Measurements from ENCODE around the gene SMG5. TPM values are rescaled to one million over a fixed set of nuclear protein-coding genes. Genes with fewer than 3 reads are reported as not detected.

The SMG5 gene
- total RNA-seq, 4 donors from 2014 or later = 57.2 to 89.0 (median 76.1) TPM

DNA sequence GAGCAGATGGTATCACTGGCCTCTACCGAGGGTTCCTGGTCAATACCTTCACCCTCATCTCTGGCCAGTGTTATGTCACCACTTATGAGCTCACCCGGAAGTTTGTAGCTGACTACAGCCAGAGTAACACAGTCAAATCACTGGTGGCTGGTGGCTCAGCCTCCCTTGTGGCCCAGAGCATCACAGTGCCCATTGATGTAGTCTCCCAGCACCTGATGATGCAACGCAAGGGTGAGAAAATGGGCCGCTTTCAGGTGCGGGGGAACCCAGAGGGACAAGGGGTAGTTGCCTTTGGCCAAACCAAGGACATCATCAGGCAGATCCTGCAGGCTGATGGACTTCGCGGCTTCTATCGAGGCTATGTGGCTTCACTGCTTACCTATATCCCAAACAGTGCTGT, 82.6 kb downstream of the SMG5 start:
- DNase-seq = no peak

More for the DNA sequence above, 82.6 kb downstream of the SMG5 start:
- H3K4me3 ChIP-seq (replicated peaks in 1 of 3) = no peak overlapping the region
- no peaks in the 10 kb centered on the region for H3K9me3 ChIP-seq
- peaks cover 6 to 10% of the 10 kb centered on the region in 2 donors for H3K36me3 ChIP-seq
- intact Hi-C loops (cut with DNase I) = no loop called here
- WGBS, 2 donors = 94 to 96% methylated on average over 5 to 8 of the region's 8 CpGs
- no peak for TF ChIP-seq POLR2A (IDR thresholded peaks at IDR 0.05)
- TF ChIP-seq, protein P1, sequence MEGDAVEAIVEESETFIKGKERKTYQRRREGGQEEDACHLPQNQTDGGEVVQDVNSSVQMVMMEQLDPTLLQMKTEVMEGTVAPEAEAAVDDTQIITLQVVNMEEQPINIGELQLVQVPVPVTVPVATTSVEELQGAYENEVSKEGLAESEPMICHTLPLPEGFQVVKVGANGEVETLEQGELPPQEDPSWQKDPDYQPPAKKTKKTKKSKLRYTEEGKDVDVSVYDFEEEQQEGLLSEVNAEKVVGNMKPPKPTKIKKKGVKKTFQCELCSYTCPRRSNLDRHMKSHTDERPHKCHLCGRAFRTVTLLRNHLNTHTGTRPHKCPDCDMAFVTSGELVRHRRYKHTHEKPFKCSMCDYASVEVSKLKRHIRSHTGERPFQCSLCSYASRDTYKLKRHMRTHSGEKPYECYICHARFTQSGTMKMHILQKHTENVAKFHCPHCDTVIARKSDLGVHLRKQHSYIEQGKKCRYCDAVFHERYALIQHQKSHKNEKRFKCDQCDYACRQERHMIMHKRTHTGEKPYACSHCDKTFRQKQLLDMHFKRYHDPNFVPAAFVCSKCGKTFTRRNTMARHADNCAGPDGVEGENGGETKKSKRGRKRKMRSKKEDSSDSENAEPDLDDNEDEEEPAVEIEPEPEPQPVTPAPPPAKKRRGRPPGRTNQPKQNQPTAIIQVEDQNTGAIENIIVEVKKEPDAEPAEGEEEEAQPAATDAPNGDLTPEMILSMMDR (IDR thresholded peaks at IDR 0.05) = no peak
- H3K4me1 ChIP-seq = peaks cover 3 to 9% of the 10 kb centered on the region in 2 donors
- no peak overlapping the region for H3K27ac ChIP-seq
- H3K27me3 ChIP-seq = no peaks in the 10 kb centered on the region

Other genes starting within 250 kb of the SMG5 start
- gene UBQLN4, start 229.0 kb downstream of the SMG5 start, total RNA-seq = 10 to 100 TPM; 10.8 to 18.8 (median 16.9) TPM
- gene LAMTOR2, start 228.0 kb downstream of the SMG5 start, total RNA-seq = 10 to 100 TPM; 14.7 to 76.8 (median 41.1) TPM
- gene RAB25, start 221.7 kb downstream of the SMG5 start, total RNA-seq = 10 to 100 TPM; 65.9 to 88.0 (median 74.1) TPM
- 1 to 10 TPM in 1 of 4 donors, under 1 TPM in 3; 0.17 to 1.8 (median 0.33) TPM for gene MEX3A, start 200.4 kb downstream of the SMG5 start, total RNA-seq
- 100 to 1,000 TPM; 235 to 412 (median 327) TPM for gene LMNA, start 168.1 kb downstream of the SMG5 start, total RNA-seq
- 10 to 100 TPM; 21.5 to 50.8 (median 37.5) TPM for gene SEMA4A, start 129.2 kb downstream of the SMG5 start, total RNA-seq
- gene SLC25A44, start 88.7 kb downstream of the SMG5 start, total RNA-seq = 10 to 100 TPM; 14.5 to 19.7 (median 17.7) TPM
- 100 to 1,000 TPM in 3 of 4 donors, 10 to 100 TPM in 1; 73.6 to 121 (median 107) TPM for gene PMF1, start 69.8 kb downstream of the SMG5 start, total RNA-seq
- 1 to 10 TPM in 3 of 4 donors, not detected in 1; 1.0 to 4.4 (median 1.3) TPM for gene BGLAP, start 40.6 kb downstream of the SMG5 start, total RNA-seq
- 1 to 10 TPM in 2 of 4 donors, under 1 TPM in 2; 0.63 to 2.3 (median 1.3) TPM for gene PAQR6, start 34.8 kb downstream of the SMG5 start, total RNA-seq
- gene TMEM79, start 1.5 kb upstream of the SMG5 start, total RNA-seq = 1 to 10 TPM in 3 of 4 donors, under 1 TPM in 1; 0.96 to 2.2 (median 1.7) TPM
- 10 to 100 TPM; 43.3 to 56.1 (median 49.8) TPM for gene GLMP, start 12.9 kb upstream of the SMG5 start, total RNA-seq
- gene VHLL, start 16.5 kb upstream of the SMG5 start, total RNA-seq = not detected
- gene CCT3, start 55.5 kb upstream of the SMG5 start, total RNA-seq = 100 to 1,000 TPM; 121 to 214 (median 170) TPM
- 1 to 10 TPM in 2 of 4 donors, not detected in 2; 1.2 to 8.3 TPM for gene TSACC, start 55.7 kb upstream of the SMG5 start, total RNA-seq
- gene RHBG, start 86.4 kb upstream of the SMG5 start, total RNA-seq = not detected
- 10 to 100 TPM; 26.4 to 80.6 (median 32.0) TPM for gene MEF2D, start 217.9 kb upstream of the SMG5 start, total RNA-seq

Measured in thyroid gland (tissue), 4 donors.